ENCODE results near the gene TUBA3D. TPM values are rescaled to one million over a fixed set of nuclear protein-coding genes. Genes with fewer than 3 reads are reported as not detected.
"Not testable (repeated sequence)": the region's sequence is repeated elsewhere in the genome, so short reads cannot be mapped to it uniquely, and the experiment has no call there.

The TUBA3D gene
- total and polyA plus RNA-seq, 2 donors (not counting 1 experiment from before 2014, with no cell fraction given) = not detected

GRCh38 chr2:131470944-131471343 lies 5.0 kb upstream of the TUBA3D start:
- not testable (repeated sequence) for H4K20me1 ChIP-seq (ENCODE audit: control insufficient read depth, extremely low read depth, insufficient read depth, low read length); DNase-seq (ENCODE audit: low read depth in 2 of 2); H3K36me3 ChIP-seq (ENCODE audit: control insufficient read depth, insufficient read depth, low read length); H3K9ac ChIP-seq (ENCODE audit: insufficient read depth, low read length); H3K4me3 ChIP-seq (replicated peaks in 1 of 4; ENCODE audit: control extremely low read depth in 1 of 4, insufficient read depth in 1 of 4, low read depth in 3 of 4, low read length in 4 of 4); H2AFZ ChIP-seq (ENCODE audit: low read length); H3K27ac ChIP-seq (ENCODE audit: insufficient read depth, low read length); H3K4me2 ChIP-seq (ENCODE audit: extremely low read depth, insufficient read depth, low read length); H3K79me2 ChIP-seq (ENCODE audit: control insufficient read depth, insufficient read depth, low read length); H3K27me3 ChIP-seq (ENCODE audit: control insufficient read depth, insufficient read depth, low read length); H3K9me3 ChIP-seq (ENCODE audit: control insufficient read depth, insufficient read depth, low read depth, low read length); H3K4me1 ChIP-seq (ENCODE audit: control insufficient read depth, extremely low read depth, insufficient read depth, low read length)

- H3K4me1 ChIP-seq (ENCODE audit: control insufficient read depth, extremely low read depth, insufficient read depth, low read length); H3K27me3 ChIP-seq (ENCODE audit: control insufficient read depth, insufficient read depth, low read length); H3K4me2 ChIP-seq (ENCODE audit: extremely low read depth, insufficient read depth, low read length); H4K20me1 ChIP-seq (ENCODE audit: control insufficient read depth, extremely low read depth, insufficient read depth, low read length); H3K36me3 ChIP-seq (ENCODE audit: control insufficient read depth, insufficient read depth, low read length); H3K4me3 ChIP-seq (replicated peaks in 1 of 4; ENCODE audit: control extremely low read depth in 1 of 4, insufficient read depth in 1 of 4, low read depth in 3 of 4, low read length in 4 of 4); H3K9ac ChIP-seq (ENCODE audit: insufficient read depth, low read length); H3K27ac ChIP-seq (ENCODE audit: insufficient read depth, low read length); H3K9me3 ChIP-seq (ENCODE audit: control insufficient read depth, insufficient read depth, low read depth, low read length); H3K79me2 ChIP-seq (ENCODE audit: control insufficient read depth, insufficient read depth, low read length); H2AFZ ChIP-seq (ENCODE audit: low read length); DNase-seq (ENCODE audit: low read depth in 2 of 2): not testable (repeated sequence)
Observed at GRCh38 chr2:131471624-131472023, 4.3 kb upstream of the TUBA3D start.

- not testable (repeated sequence) for H2AFZ ChIP-seq (ENCODE audit: low read length); H3K27me3 ChIP-seq (ENCODE audit: control insufficient read depth, insufficient read depth, low read length); H3K4me2 ChIP-seq (ENCODE audit: extremely low read depth, insufficient read depth, low read length); DNase-seq (ENCODE audit: low read depth in 2 of 2); H3K36me3 ChIP-seq (ENCODE audit: control insufficient read depth, insufficient read depth, low read length); H4K20me1 ChIP-seq (ENCODE audit: control insufficient read depth, extremely low read depth, insufficient read depth, low read length); H3K9ac ChIP-seq (ENCODE audit: insufficient read depth, low read length); H3K4me3 ChIP-seq (replicated peaks in 1 of 4; ENCODE audit: control extremely low read depth in 1 of 4, insufficient read depth in 1 of 4, low read depth in 3 of 4, low read length in 4 of 4); H3K9me3 ChIP-seq (ENCODE audit: control insufficient read depth, insufficient read depth, low read depth, low read length); H3K4me1 ChIP-seq (ENCODE audit: control insufficient read depth, extremely low read depth, insufficient read depth, low read length); H3K27ac ChIP-seq (ENCODE audit: insufficient read depth, low read length); H3K79me2 ChIP-seq (ENCODE audit: control insufficient read depth, insufficient read depth, low read length)
Observed at GRCh38 chr2:131473266-131473665, 2.7 kb upstream of the TUBA3D start.

- not testable (repeated sequence) for H3K27me3 ChIP-seq (ENCODE audit: control insufficient read depth, insufficient read depth, low read length); H3K79me2 ChIP-seq (ENCODE audit: control insufficient read depth, insufficient read depth, low read length); H3K4me2 ChIP-seq (ENCODE audit: extremely low read depth, insufficient read depth, low read length); H3K9me3 ChIP-seq (ENCODE audit: control insufficient read depth, insufficient read depth, low read depth, low read length); DNase-seq (ENCODE audit: low read depth in 2 of 2); H3K36me3 ChIP-seq (ENCODE audit: control insufficient read depth, insufficient read depth, low read length); H3K4me1 ChIP-seq (ENCODE audit: control insufficient read depth, extremely low read depth, insufficient read depth, low read length); H3K9ac ChIP-seq (ENCODE audit: insufficient read depth, low read length); H3K27ac ChIP-seq (ENCODE audit: insufficient read depth, low read length); H2AFZ ChIP-seq (ENCODE audit: low read length); H3K4me3 ChIP-seq (replicated peaks in 1 of 4; ENCODE audit: control extremely low read depth in 1 of 4, insufficient read depth in 1 of 4, low read depth in 3 of 4, low read length in 4 of 4); H4K20me1 ChIP-seq (ENCODE audit: control insufficient read depth, extremely low read depth, insufficient read depth, low read length)
Observed at GRCh38 chr2:131476363-131476762, 444 bp downstream of the TUBA3D start.

GRCh38 chr2:131477227-131477626 lies 1.3 kb downstream of the TUBA3D start:
- not testable (repeated sequence) for H3K4me1 ChIP-seq (ENCODE audit: control insufficient read depth, extremely low read depth, insufficient read depth, low read length); DNase-seq (ENCODE audit: low read depth in 2 of 2); H3K4me3 ChIP-seq (replicated peaks in 1 of 4; ENCODE audit: control extremely low read depth in 1 of 4, insufficient read depth in 1 of 4, low read depth in 3 of 4, low read length in 4 of 4); H4K20me1 ChIP-seq (ENCODE audit: control insufficient read depth, extremely low read depth, insufficient read depth, low read length); H3K36me3 ChIP-seq (ENCODE audit: control insufficient read depth, insufficient read depth, low read length); H3K4me2 ChIP-seq (ENCODE audit: extremely low read depth, insufficient read depth, low read length); H3K9me3 ChIP-seq (ENCODE audit: control insufficient read depth, insufficient read depth, low read depth, low read length); H3K79me2 ChIP-seq (ENCODE audit: control insufficient read depth, insufficient read depth, low read length); H3K9ac ChIP-seq (ENCODE audit: insufficient read depth, low read length); H3K27me3 ChIP-seq (ENCODE audit: control insufficient read depth, insufficient read depth, low read length); H3K27ac ChIP-seq (ENCODE audit: insufficient read depth, low read length); H2AFZ ChIP-seq (ENCODE audit: low read length)

- not testable (repeated sequence) for H3K79me2 ChIP-seq (ENCODE audit: control insufficient read depth, insufficient read depth, low read length); H3K4me3 ChIP-seq (replicated peaks in 1 of 4; ENCODE audit: control extremely low read depth in 1 of 4, insufficient read depth in 1 of 4, low read depth in 3 of 4, low read length in 4 of 4); H3K36me3 ChIP-seq (ENCODE audit: control insufficient read depth, insufficient read depth, low read length); H3K4me1 ChIP-seq (ENCODE audit: control insufficient read depth, extremely low read depth, insufficient read depth, low read length); DNase-seq (ENCODE audit: low read depth in 2 of 2); H3K9me3 ChIP-seq (ENCODE audit: control insufficient read depth, insufficient read depth, low read depth, low read length); H3K27ac ChIP-seq (ENCODE audit: insufficient read depth, low read length); H3K27me3 ChIP-seq (ENCODE audit: control insufficient read depth, insufficient read depth, low read length); H2AFZ ChIP-seq (ENCODE audit: low read length); H4K20me1 ChIP-seq (ENCODE audit: control insufficient read depth, extremely low read depth, insufficient read depth, low read length); H3K9ac ChIP-seq (ENCODE audit: insufficient read depth, low read length); H3K4me2 ChIP-seq (ENCODE audit: extremely low read depth, insufficient read depth, low read length)
Observed at GRCh38 chr2:131478074-131478849, 2.3 kb downstream of the TUBA3D start.

GRCh38 chr2:131478850-131479461 lies 3.0 kb downstream of the TUBA3D start:
- not testable (repeated sequence) for H3K4me3 ChIP-seq (replicated peaks in 1 of 4; ENCODE audit: control extremely low read depth in 1 of 4, insufficient read depth in 1 of 4, low read depth in 3 of 4, low read length in 4 of 4); H3K36me3 ChIP-seq (ENCODE audit: control insufficient read depth, insufficient read depth, low read length); H3K4me1 ChIP-seq (ENCODE audit: control insufficient read depth, extremely low read depth, insufficient read depth, low read length); H2AFZ ChIP-seq (ENCODE audit: low read length); H3K27me3 ChIP-seq (ENCODE audit: control insufficient read depth, insufficient read depth, low read length); DNase-seq (ENCODE audit: low read depth in 2 of 2); H3K27ac ChIP-seq (ENCODE audit: insufficient read depth, low read length); H4K20me1 ChIP-seq (ENCODE audit: control insufficient read depth, extremely low read depth, insufficient read depth, low read length); H3K9me3 ChIP-seq (ENCODE audit: control insufficient read depth, insufficient read depth, low read depth, low read length); H3K4me2 ChIP-seq (ENCODE audit: extremely low read depth, insufficient read depth, low read length); H3K9ac ChIP-seq (ENCODE audit: insufficient read depth, low read length); H3K79me2 ChIP-seq (ENCODE audit: control insufficient read depth, insufficient read depth, low read length)

Data from fibroblast of lung (primary cell).